HT-29 (cell line): Measurements from ENCODE around the gene REG1A. TPM values are rescaled to one million over a fixed set of nuclear protein-coding genes. Genes with fewer than 3 reads are reported as not detected.

Experiments
- DNase-seq: peaks from one replicate; pipeline ENCODE4 v3.0.0-alpha.2; 2015; ENCODE audit warnings: low spot score
- total RNA-seq: library from RNA; depleted of rRNA; stranded (reverse); fragments of >200 nt; shearing (Covaris generic); gene quantifications from 2 replicates; pipeline ENCODE4 v1.2.3, GENCODE V29; 2014; rRNA removed

Gene REG1A, protein sequence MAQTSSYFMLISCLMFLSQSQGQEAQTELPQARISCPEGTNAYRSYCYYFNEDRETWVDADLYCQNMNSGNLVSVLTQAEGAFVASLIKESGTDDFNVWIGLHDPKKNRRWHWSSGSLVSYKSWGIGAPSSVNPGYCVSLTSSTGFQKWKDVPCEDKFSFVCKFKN
- not detected in 2 replicates for total RNA-seq

- DNase-seq: no peak
Observed at GRCh38 chr2:79120194-79120713, at the start of gene REG1A. TSS of gene REG1A (plus strand) at chr2:79120488. CDS start at chr2:79120862, 374 bp downstream.

GRCh38 chr2:79071078-79071477 lies 49.2 kb upstream of the REG1A start:
- no peak for DNase-seq

DNA sequence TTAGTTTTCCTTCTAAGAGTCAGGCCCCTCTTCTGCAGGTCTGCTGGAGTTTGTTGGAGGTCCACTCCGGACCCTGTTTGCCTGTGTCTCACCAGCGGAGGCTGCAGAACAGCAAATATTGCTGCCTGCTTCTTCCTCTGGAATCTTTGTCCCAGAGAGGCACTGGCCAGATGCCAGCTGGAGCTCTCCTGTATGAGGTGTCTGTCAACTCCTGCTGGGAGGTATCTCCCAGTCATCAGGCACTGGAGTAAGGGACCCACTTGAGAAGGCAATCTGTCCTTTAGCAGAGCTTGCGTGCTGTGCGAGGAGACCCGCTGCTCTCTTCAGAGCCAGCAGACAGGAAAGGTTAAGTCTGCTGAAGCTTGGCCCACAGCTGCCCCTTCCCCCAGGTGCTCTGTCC lies 37.3 kb upstream of the REG1A start:
- DNase-seq: no peak

DNA sequence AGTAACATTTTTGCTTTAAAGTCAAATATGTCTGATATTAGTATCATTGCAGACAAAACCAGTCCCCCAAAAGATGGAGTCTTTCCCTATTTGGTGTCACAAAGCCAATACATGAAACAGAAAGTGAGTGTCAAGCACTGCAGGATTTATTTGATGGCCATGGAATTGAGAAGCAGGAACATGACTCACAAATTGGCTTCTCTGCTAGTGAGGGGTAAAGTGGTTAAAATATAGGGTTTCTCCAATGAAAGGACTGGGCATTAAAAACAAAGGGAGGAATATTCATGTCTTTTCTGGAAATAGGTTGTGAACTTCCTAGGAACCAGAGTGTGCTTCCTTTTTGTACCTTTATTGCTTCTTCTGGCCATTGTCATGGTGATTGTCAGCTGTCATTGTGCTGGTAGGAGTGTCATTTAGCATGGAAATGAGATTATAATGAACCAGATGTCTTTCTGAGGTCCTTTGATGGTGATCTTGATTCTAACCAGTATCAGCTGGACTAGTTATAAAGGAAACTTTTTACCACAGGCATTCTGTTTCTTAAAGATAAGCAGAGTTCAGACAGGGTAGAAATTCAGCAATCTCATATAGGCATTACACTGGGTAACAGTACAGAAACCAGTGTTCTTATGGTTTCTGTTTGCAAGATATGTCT lies 36.6 kb upstream of the REG1A start:
- DNase-seq: no peak

DNA sequence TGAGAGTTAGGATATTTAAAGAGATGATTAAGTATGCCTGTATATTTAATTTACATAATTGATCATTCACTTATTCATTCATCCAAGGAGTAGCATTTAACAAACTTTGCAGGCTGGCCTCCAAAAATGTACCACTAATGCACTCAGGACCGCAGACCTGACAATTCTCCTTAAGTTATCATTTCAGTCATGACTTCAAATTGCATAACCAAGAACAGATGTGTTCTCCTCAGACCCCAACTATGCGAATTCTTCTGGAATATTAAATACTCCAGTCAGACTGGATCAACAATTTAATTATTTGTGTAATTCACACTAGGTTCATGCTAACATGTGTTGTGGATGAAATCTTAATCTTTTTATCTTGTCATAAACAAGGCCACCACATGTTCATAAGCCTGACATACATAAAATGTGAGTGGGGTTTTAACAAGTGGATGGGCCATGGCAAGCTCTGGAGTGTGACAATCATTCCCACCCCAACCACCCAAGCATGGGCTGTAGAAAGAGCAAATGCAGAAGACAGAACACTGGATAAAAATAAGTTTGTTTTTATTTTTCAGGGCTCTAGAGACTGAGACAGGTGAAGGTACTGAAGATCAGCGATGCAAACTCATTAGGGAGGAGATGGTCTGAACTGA lies 35.7 kb upstream of the REG1A start:
- DNase-seq: no peak

DNA sequence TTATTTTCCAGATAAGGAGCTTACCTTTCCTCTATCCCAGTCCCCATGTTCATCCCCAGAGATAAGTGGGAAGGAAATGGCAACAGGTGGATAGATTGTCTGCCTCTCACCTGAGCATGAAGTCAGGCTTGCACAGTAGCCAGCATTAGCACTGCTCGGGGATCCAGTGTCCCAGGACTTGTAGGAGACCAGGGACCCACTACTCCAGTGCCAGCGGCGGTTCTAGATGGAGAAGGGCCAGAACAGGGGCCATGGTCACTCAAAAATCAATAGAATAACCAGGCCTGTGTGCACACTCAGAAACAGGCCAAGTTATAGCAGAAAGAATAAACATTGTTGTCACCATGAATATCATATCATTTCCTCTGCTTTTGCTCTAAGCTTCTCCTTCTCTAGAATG lies 34.9 kb upstream of the REG1A start:
- no peak for DNase-seq

DNA sequence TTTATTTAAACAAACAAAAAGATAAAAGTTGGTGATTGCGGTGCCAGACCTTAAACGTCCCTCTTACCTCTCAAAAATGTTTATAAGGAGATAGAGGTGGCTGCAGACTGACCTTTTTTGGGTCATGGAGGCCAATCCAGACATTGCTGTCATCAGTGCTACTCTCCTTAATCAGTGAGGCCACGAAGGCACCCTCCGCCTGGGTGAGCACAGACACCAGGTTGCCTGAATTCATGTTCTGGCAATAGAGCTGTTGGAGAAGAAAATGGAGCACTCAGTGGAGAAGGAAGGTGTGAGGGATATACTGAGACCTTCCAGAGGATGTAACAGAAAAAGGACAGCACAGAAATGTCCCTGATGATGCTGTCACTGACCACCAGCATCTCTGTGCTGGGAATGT lies 34.0 kb upstream of the REG1A start:
- DNase-seq: no peak

- DNase-seq: no peak
Observed at GRCh38 chr2:79087785-79088364, 32.4 kb upstream of the REG1A start, which contains the start of gene REG1B. TSS of gene REG1B (minus strand) at chr2:79087993. CDS start at chr2:79087612, 381 bp downstream.

DNA sequence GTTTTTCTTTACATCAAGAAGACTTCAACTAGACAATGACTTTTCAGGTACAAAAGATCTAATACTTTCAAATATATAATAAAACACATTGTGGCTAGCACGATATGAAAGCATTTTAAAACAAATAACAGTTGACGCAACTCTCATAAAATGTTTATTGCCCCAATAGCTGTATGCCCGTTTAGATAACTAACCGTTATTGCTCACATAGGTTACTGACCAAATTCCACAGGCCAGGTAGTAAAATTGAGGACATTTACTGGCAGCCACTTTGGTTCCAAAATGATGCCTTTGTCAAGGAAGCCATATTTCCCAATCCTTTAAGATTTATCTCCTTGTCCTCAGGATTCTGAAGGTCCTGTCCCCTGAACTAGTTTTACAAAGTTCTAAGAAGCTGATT lies 29.6 kb upstream of the REG1A start:
- no peak for DNase-seq

DNA sequence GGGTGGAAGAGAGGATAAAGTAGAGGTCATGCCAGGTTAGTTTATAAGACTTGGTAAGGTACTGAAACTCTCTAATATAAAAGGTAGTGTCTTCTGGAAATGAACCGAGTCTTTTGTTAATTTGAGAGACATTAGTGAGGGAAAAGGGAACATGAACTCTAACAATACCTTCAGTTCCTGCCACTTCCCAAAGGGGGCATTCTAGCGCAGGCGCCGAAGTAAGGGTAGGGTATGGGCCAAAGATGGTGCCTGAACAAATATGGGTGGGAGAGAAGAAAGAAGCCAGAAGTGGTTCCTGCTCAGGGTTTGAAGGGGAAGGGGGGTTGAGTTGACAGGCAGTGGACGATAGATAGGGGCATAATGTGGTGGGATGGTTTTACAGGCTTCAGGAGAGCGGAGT lies 22.4 kb upstream of the REG1A start:
- no peak for DNase-seq

DNA sequence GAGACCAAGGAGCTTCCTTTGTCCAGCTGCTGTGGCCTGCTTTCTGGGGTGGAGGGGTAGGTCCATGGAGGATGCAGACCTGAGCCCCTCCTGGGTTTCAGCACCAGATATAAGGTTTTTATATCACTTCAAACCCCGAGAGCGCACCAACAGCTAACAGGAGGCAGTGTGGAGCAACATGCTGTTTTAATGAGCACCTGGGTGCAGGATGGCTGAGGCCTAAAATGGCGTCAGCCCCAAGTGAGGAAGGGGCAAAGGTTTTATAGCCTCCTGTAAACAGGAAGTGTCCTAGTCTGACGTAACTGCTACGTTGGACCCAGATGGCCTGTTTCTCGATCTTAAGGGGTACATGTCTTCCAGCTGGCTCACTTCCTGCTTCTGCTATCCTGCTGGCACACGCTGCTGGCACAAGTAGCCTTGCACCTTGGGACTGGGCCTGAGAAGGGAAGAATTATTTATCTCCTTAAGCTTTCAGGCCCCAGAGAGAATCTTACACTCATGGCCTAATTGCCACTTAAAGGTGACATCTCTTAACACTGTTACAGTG lies 21.1 kb upstream of the REG1A start:
- DNase-seq: no peak

- DNase-seq: no peak
Observed at GRCh38 chr2:79100285-79100684, 20.0 kb upstream of the REG1A start.

- no peak for DNase-seq
Observed at GRCh38 chr2:79101024-79101423, 19.3 kb upstream of the REG1A start.

- no peak for DNase-seq
Observed at GRCh38 chr2:79103214-79103613, 17.1 kb upstream of the REG1A start.

- DNase-seq: no peak
Observed at GRCh38 chr2:79105259-79105658, 15.0 kb upstream of the REG1A start.

DNA sequence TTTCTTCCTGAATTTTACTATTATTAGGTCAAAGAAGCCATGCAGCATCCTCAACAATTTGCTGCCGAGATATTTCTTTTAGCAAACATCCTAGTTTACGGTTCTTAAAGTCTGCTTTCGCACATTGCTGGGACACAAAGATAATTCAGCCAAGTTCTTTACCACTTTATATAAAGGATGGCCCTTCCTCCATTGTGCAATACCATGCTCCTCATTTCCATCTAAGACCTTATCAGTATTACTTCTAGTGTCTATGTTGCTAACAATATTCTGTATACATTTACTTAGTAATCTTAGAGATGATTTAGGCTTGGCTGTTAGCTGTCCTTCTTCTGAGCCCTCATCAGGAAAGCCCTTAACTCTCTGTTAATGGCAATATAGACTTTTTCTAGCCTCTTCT lies 8.0 kb upstream of the REG1A start:
- DNase-seq: no peak

GRCh38 chr2:79114797-79115494 lies 5.3 kb upstream of the REG1A start:
- DNase-seq: no peak

- DNase-seq: no peak
Observed at GRCh38 chr2:79116997-79117928, 3.0 kb upstream of the REG1A start.

GRCh38 chr2:79122676-79123075 lies 2.4 kb downstream of the REG1A start:
- no peak for DNase-seq
